GM12878 (cell line): Measurements from ENCODE around the gene CACNA1H. TPM values are rescaled to one million over a fixed set of nuclear protein-coding genes. Genes with fewer than 3 reads are reported as not detected.

ENCODE experiments used
- ATF2 ChIP-seq: IDR thresholded peaks from 2 replicates; pipeline ENCODE4 v1.6.1; 2012; ENCODE audit warnings: low read length, inconsistent platforms
- CEBPB ChIP-seq, 2 experiments: fragments of 150-350 bp in 1 of 2; IDR thresholded peaks; 2 replicates each; pipeline ENCODE4 v1.6.1; 2012 to 2014; ENCODE audit warnings: low read depth in 2 of 2, low read length in 2 of 2, borderline replicate concordance in 1 of 2, inconsistent platforms in 1 of 2
- CREM ChIP-seq: IDR thresholded peaks from 2 replicates; pipeline ENCODE4 v1.6.1; 2014; ENCODE audit warnings: antibody characterized with exemption, low read depth
- EZH2 ChIP-seq: IDR thresholded peaks from 2 replicates; pipeline ENCODE4 v1.6.1; 2012; ENCODE audit warnings: low read depth, mild to moderate bottlenecking, control low read depth, inconsistent platforms, low read length, borderline replicate concordance; ENCODE audit not compliant: control insufficient read depth
- HDAC6 ChIP-seq: fragments of 200-600 bp; sonication (generic); IDR thresholded peaks from one replicate; pipeline ENCODE4 v1.8.0; 2017; ENCODE audit warnings: antibody characterized with exemption; ENCODE audit not compliant: unreplicated experiment
- NFIC ChIP-seq: IDR thresholded peaks from 2 replicates; pipeline ENCODE4 v1.6.1; 2012; ENCODE audit warnings: low read depth, mild to moderate bottlenecking, inconsistent platforms, low read length, moderate library complexity
- NFYB ChIP-seq: IDR thresholded peaks from 2 replicates; pipeline ENCODE4 v1.6.1; 2011; ENCODE audit warnings: low read depth, mild to moderate bottlenecking, low read length, improper control_type of control experiment, moderate library complexity; ENCODE audit not compliant: insufficient read depth
- NR2C1 ChIP-seq: fragments of 450-650 bp; IDR thresholded peaks from 2 replicates; pipeline ENCODE4 v1.6.1; 2017; ENCODE audit warnings: antibody characterized with exemption, mild to moderate bottlenecking, moderate library complexity
- PBX3 ChIP-seq: IDR thresholded peaks from 2 replicates; pipeline ENCODE4 v1.6.1; 2011; ENCODE audit warnings: mild to moderate bottlenecking, low read depth, low read length, moderate library complexity; ENCODE audit not compliant: insufficient replicate concordance
- POU2F2 ChIP-seq: IDR thresholded peaks from 3 replicates; pipeline ENCODE4 v1.6.1; 2011; ENCODE audit warnings: low read depth, mild to moderate bottlenecking, low read length, borderline replicate concordance
- SUZ12 ChIP-seq: fragments of 200-600 bp; sonication (generic); IDR thresholded peaks from one replicate; pipeline ENCODE4 v1.6.1; 2018; ENCODE audit warnings: antibody characterized with exemption, mild to moderate bottlenecking; ENCODE audit not compliant: unreplicated experiment
- polyA plus RNA-seq, 11 experiments: library from polyadenylated mRNA; depleted of rRNA in 4 of 11; unstranded in 6 of 11; stranded (reverse) in 5 of 11; fragments of >200 nt; fragmentation: Nextera tagmentation in 4 of 11; fragmentation: Illumina TruSeq in 1 of 11; extraction: Ambion mirVana in 4 of 11; extraction: Trizol in 1 of 11; gene quantifications; 1 replicate in 1 of 11; 2 replicates in 10 of 11; pipeline versions ENCODE4 v1.2.1 to v1.2.3, GENCODE V29; 2011 to 2016; ENCODE audit warnings: inconsistent platforms in 2 of 11, missing spikeins in 2 of 11, low read depth in 1 of 11
- total RNA-seq, 4 experiments: library from RNA; depleted of rRNA in 3 of 4; stranded (reverse); fragments of >200 nt in 3 of 4; fragmentation: Illumina TruSeq in 1 of 4; extraction: Trizol in 1 of 4; gene quantifications; 2 replicates each; pipeline versions ENCODE4 v1.2.1 to v1.2.3, GENCODE V29; 2013 to 2021

Gene CACNA1H
- total and polyA plus RNA-seq, 10 of the 15 experiments (the other 5 are each of a cell fraction or from before 2014, with no cell fraction given) = 0.03 to 0.54 TPM; not detected in 8

GRCh38 chr16:1223355-1224214 lies 70.7 kb downstream of the CACNA1H start (continued):
- TF ChIP-seq ATF2 (no peak), POU2F2 (no peak), NR2C1 (no peak), PBX3 (no peak), NFYB (no peak), CEBPB (IDR thresholded peaks at IDR 0.05; ENCODE audit: borderline replicate concordance in 1 of 2, low read depth in 2 of 2, low read length in 2 of 2) (no peak), EZH2 (no peak), CREM (no peak), HDAC6 (no peak), SUZ12 (no peak), NFIC (no peak)
